DND-41 (cell line): ENCODE data around the gene PLEKHD1.

Experiments
- ATAC-seq: fragments of 200-7000 bp; cut with Tn5 transposase; 3 replicates; pipeline ENCODE4 v1.9.1; 2021; ENCODE audit warnings: low read depth; ENCODE audit not compliant: insufficient read depth
- DNase-seq: peaks from one replicate; pipeline ENCODE4 v3.0.0-alpha.2; 2020
- H2AFZ ChIP-seq: 2 replicates; pipeline ENCODE4 v1.6.0; 2012; ENCODE audit warnings: low read depth, low read length
- H3K27ac ChIP-seq: 2 replicates; pipeline ENCODE4 v1.5.1; 2012; ENCODE audit warnings: low read length, inconsistent platforms
- H3K27me3 ChIP-seq: fragments of 200-600 bp; sonication (generic); 2 replicates; pipeline ENCODE4 v1.6.0; 2012; ENCODE audit warnings: low read length, mild to moderate bottlenecking, inconsistent platforms; ENCODE audit not compliant: insufficient read depth, poor library complexity
- H3K36me3 ChIP-seq: 2 replicates; pipeline ENCODE4 v1.5.1; 2012; ENCODE audit warnings: low read length, inconsistent platforms; ENCODE audit not compliant: insufficient read depth
- H3K4me1 ChIP-seq: 2 replicates; pipeline ENCODE4 v1.5.1; 2012; ENCODE audit warnings: mild to moderate bottlenecking, low read length; ENCODE audit not compliant: insufficient read depth
- H3K4me2 ChIP-seq: 2 replicates; pipeline ENCODE4 v1.6.0; 2012; ENCODE audit warnings: mild to moderate bottlenecking, moderate library complexity, low read length, inconsistent platforms; ENCODE audit not compliant: insufficient read depth
- H3K4me3 ChIP-seq, 2 experiments: fragments of 200-600 bp in 1 of 2; shearing (Covaris generic) in 1 of 2; 2 replicates each; pipeline ENCODE4 v1.5.1; 2012 to 2016; ENCODE audit warnings: inconsistent platforms in 2 of 2, low read length in 2 of 2, mild to moderate bottlenecking in 2 of 2, low read depth in 1 of 2, moderate library complexity in 1 of 2
- H3K79me2 ChIP-seq: 2 replicates; pipeline ENCODE4 v1.6.0; 2012; ENCODE audit warnings: low read length, inconsistent platforms; ENCODE audit not compliant: insufficient read depth
- H3K9ac ChIP-seq: 2 replicates; pipeline ENCODE4 v1.6.0; 2012; ENCODE audit warnings: low read depth, mild to moderate bottlenecking, inconsistent platforms, low read length, moderate library complexity
- H3K9me3 ChIP-seq: 2 replicates; pipeline ENCODE4 v1.5.1; 2012; ENCODE audit warnings: low read length, moderate library complexity, mild to moderate bottlenecking, inconsistent platforms; ENCODE audit not compliant: insufficient read depth, severe bottlenecking
- H4K20me1 ChIP-seq: 2 replicates; pipeline ENCODE4 v1.6.0; 2012; ENCODE audit warnings: low read length; ENCODE audit not compliant: insufficient read depth
- CTCF ChIP-seq: IDR thresholded peaks from 2 replicates; pipeline ENCODE4 v1.5.1; 2012; ENCODE audit warnings: borderline replicate concordance, low read length, moderate library complexity, mild to moderate bottlenecking; ENCODE audit not compliant: poor library complexity, severe bottlenecking; ENCODE audit errors: extremely low read depth
- EZH2 ChIP-seq: IDR thresholded peaks from 3 replicates; pipeline ENCODE4 v1.6.1; 2012; ENCODE audit warnings: borderline replicate concordance, low read depth, mild to moderate bottlenecking, moderate library complexity, low read length, inconsistent platforms; ENCODE audit not compliant: severe bottlenecking

Gene PLEKHD1

GRCh38 chr14:69547701-69548348, 63.3 kb downstream of the PLEKHD1 start:
- Histone ChIP-seq H3K4me1 (no peaks in the 10 kb centered on the region), H2AFZ (no peak overlapping the region), H3K9me3 (no peaks in the 10 kb centered on the region), H3K27me3 (peaks cover 16% of the 10 kb centered on the region), H4K20me1 (no peaks in the 10 kb centered on the region), H3K9ac (no peak overlapping the region), H3K79me2 (no peaks in the 10 kb centered on the region), H3K36me3 (no peaks in the 10 kb centered on the region), H3K4me3 (no peak overlapping the region), H3K4me2 (no peak overlapping the region), H3K27ac (no peak overlapping the region)
- no peak for DNase-seq
- TF ChIP-seq CTCF: no peak
- no peak for TF ChIP-seq EZH2
- ATAC-seq: no peak

- no peaks in the 10 kb centered on the region for H3K9me3 ChIP-seq
- ATAC-seq: no peak
- TF ChIP-seq CTCF (no peak), EZH2 (no peak)
- no peaks in the 10 kb centered on the region for H3K36me3 ChIP-seq
- no peak overlapping the region for H3K4me3 ChIP-seq
- no peak overlapping the region for H3K4me2 ChIP-seq
- H3K4me1 ChIP-seq: no peaks in the 10 kb centered on the region
- no peaks in the 10 kb centered on the region for H3K79me2 ChIP-seq
- H2AFZ ChIP-seq: no peak overlapping the region
- no peak overlapping the region for H3K9ac ChIP-seq
- peaks cover 9% of the 10 kb centered on the region for H3K27me3 ChIP-seq
- no peaks in the 10 kb centered on the region for H4K20me1 ChIP-seq
- no peak overlapping the region for H3K27ac ChIP-seq
- no peak for DNase-seq
These were observed 64.0 kb downstream of the PLEKHD1 start for GRCh38 chr14:69548566-69548965.

GRCh38 chr14:69551511-69551910, 67.0 kb downstream of the PLEKHD1 start:
- TF ChIP-seq CTCF (no peak), EZH2 (no peak)
- DNase-seq: no peak
- ATAC-seq: no peak

More at GRCh38 chr14:69551511-69551910, 67.0 kb downstream of the PLEKHD1 start:
- Histone ChIP-seq H3K27ac (no peak overlapping the region), H3K9ac (no peak overlapping the region), H3K4me1 (no peaks in the 10 kb centered on the region), H3K4me2 (no peak overlapping the region), H4K20me1 (no peaks in the 10 kb centered on the region), H3K9me3 (no peaks in the 10 kb centered on the region), H3K79me2 (no peaks in the 10 kb centered on the region), H2AFZ (no peak overlapping the region), H3K27me3 (no peaks in the 10 kb centered on the region), H3K36me3 (no peaks in the 10 kb centered on the region), H3K4me3 (no peak overlapping the region)
